HG03045 (cell line): ENCODE data around the gene IL17REL.
"Not testable (repeated sequence)": the region's sequence is repeated elsewhere in the genome, so short reads cannot be mapped to it uniquely, and the experiment has no call there.

Experiments used
- ATAC-seq: cut with Tn5 transposase; IDR thresholded peaks from one replicate; pipeline ENCODE4 v1.9.1; 2021; ENCODE audit warnings: mild to moderate bottlenecking, moderate library complexity; ENCODE audit not compliant: unreplicated experiment

IL17REL gene

GRCh38 chr22:49949914-49950292 lies 62.7 kb downstream of the IL17REL start:
- no peak for ATAC-seq

GRCh38 chr22:49948958-49949913 lies 63.3 kb downstream of the IL17REL start:
- no peak for ATAC-seq

- ATAC-seq = no peak
These were observed 64.2 kb downstream of the IL17REL start for GRCh38 chr22:49948116-49948957.

- ATAC-seq = no peak
These were observed 65.3 kb downstream of the IL17REL start for GRCh38 chr22:49947296-49947622.

GRCh38 chr22:49946612-49947295 lies 65.8 kb downstream of the IL17REL start:
- ATAC-seq = no peak

GRCh38 chr22:49945042-49945794 lies 67.3 kb downstream of the IL17REL start:
- ATAC-seq = not testable (repeated sequence)
